ENCODE data around the gene SPP2.

The SPP2 gene

DNA sequence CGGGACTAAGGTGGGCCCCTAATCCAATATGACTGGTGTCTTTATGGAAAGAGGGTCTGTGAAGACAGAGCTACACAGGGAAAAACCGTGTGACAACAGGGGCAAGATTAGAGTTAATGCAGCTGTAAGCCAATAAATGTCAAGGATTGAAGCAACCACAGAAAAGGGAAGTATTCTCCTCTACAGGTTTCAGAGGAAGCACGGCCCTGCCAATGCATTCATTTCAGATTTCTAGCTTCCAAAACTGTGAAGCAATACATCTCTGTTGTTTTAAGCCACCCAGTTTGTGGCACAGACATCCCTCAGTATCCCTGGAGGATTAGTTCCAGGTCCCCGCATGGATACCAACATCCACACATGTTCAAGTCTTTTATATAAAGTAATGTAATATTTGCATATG lies 48.8 kb downstream of the SPP2 start:
- Histone ChIP-seq H3K9ac (ENCODE audit: low read length) (no peak overlapping the region), H3K36me3 (ENCODE audit: control insufficient read depth, low read depth, low read length) (no peaks in the 10 kb centered on the region), H3K27ac (ENCODE audit: low read length) (no peak overlapping the region), H3K4me1 (ENCODE audit: control insufficient read depth, low read depth, low read length) (no peaks in the 10 kb centered on the region), H3K4me3 (ENCODE audit: low read length) (no peak overlapping the region), H3K9me3 (ENCODE audit: control insufficient read depth, low read depth, low read length) (no peaks in the 10 kb centered on the region), H3K27me3 (ENCODE audit: control insufficient read depth, insufficient read depth, low read length) (no peaks in the 10 kb centered on the region)

- H3K9ac ChIP-seq (ENCODE audit: low read length): no peak overlapping the region
- no peak overlapping the region for H3K4me3 ChIP-seq (ENCODE audit: low read length)
- H3K27ac ChIP-seq (ENCODE audit: low read length): no peak overlapping the region
- H3K9me3 ChIP-seq (ENCODE audit: control insufficient read depth, low read depth, low read length): no peaks in the 10 kb centered on the region
- no peaks in the 10 kb centered on the region for H3K27me3 ChIP-seq (ENCODE audit: control insufficient read depth, insufficient read depth, low read length)
- H3K4me1 ChIP-seq (ENCODE audit: control insufficient read depth, low read depth, low read length): no peaks in the 10 kb centered on the region
- no peaks in the 10 kb centered on the region for H3K36me3 ChIP-seq (ENCODE audit: control insufficient read depth, low read depth, low read length)
Measured at GRCh38 chr2:234100686-234101085, 50.2 kb downstream of the SPP2 start.

GRCh38 chr2:234102112-234102511 lies 51.6 kb downstream of the SPP2 start:
- no peaks in the 10 kb centered on the region for H3K4me1 ChIP-seq (ENCODE audit: control insufficient read depth, low read depth, low read length)
- H3K9ac ChIP-seq (ENCODE audit: low read length): no peak overlapping the region
- no peaks in the 10 kb centered on the region for H3K36me3 ChIP-seq (ENCODE audit: control insufficient read depth, low read depth, low read length)
- no peaks in the 10 kb centered on the region for H3K27me3 ChIP-seq (ENCODE audit: control insufficient read depth, insufficient read depth, low read length)
- H3K9me3 ChIP-seq (ENCODE audit: control insufficient read depth, low read depth, low read length): no peaks in the 10 kb centered on the region
- no peak overlapping the region for H3K27ac ChIP-seq (ENCODE audit: low read length)
- H3K4me3 ChIP-seq (ENCODE audit: low read length): no peak overlapping the region

DNA sequence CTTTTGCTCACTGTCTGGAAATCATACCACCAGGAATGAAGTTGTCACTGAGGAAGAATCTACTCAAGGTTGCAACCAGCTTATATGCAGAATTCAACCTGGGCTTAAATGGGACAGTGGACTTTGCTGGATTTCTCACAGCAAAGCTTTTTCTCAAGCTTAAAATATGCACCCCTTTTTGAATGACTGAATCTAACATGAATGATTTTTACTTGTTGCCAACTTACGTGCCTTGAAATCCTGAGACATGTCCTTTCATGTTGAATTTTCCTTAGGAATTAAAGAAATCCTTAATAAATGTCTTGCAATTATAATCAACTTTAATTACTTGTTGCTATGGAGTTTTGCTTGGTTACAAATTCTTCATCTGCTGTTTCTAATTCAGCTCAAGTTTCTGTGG lies 57.4 kb downstream of the SPP2 start:
- no peak overlapping the region for H3K9ac ChIP-seq (ENCODE audit: low read length)
- no peaks in the 10 kb centered on the region for H3K4me1 ChIP-seq (ENCODE audit: control insufficient read depth, low read depth, low read length)
- no peaks in the 10 kb centered on the region for H3K36me3 ChIP-seq (ENCODE audit: control insufficient read depth, low read depth, low read length)
- H3K27ac ChIP-seq (ENCODE audit: low read length): no peak overlapping the region
- no peaks in the 10 kb centered on the region for H3K27me3 ChIP-seq (ENCODE audit: control insufficient read depth, insufficient read depth, low read length)
- no peak overlapping the region for H3K4me3 ChIP-seq (ENCODE audit: low read length)
- H3K9me3 ChIP-seq (ENCODE audit: control insufficient read depth, low read depth, low read length): no peaks in the 10 kb centered on the region

DNA sequence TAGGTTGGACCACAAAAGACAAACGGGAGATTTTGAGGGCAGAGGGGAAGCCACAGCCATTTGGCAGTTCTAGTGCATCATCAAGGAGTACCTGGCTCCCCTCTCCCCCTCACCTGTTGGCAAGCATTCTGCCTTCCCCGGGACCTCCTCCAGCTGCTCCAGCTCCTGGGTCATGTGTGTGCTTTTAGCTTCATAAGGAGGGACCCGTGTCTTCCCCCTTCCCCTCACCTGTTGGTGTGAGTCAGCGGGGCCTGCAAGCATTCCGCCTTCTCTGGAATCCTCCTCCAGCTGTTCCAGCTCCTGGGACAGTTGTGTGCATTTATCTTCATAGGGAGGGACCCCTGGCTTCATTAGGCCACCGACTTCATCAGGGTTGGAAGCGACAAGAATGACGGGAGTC lies 58.8 kb downstream of the SPP2 start:
- H3K4me1 ChIP-seq (ENCODE audit: control insufficient read depth, low read depth, low read length): no peaks in the 10 kb centered on the region
- H3K4me3 ChIP-seq (ENCODE audit: low read length): no peak overlapping the region
- H3K36me3 ChIP-seq (ENCODE audit: control insufficient read depth, low read depth, low read length): no peaks in the 10 kb centered on the region
- H3K27ac ChIP-seq (ENCODE audit: low read length): no peak overlapping the region
- no peaks in the 10 kb centered on the region for H3K27me3 ChIP-seq (ENCODE audit: control insufficient read depth, insufficient read depth, low read length)
- H3K9me3 ChIP-seq (ENCODE audit: control insufficient read depth, low read depth, low read length): no peaks in the 10 kb centered on the region
- H3K9ac ChIP-seq (ENCODE audit: low read length): no peak overlapping the region

DNA sequence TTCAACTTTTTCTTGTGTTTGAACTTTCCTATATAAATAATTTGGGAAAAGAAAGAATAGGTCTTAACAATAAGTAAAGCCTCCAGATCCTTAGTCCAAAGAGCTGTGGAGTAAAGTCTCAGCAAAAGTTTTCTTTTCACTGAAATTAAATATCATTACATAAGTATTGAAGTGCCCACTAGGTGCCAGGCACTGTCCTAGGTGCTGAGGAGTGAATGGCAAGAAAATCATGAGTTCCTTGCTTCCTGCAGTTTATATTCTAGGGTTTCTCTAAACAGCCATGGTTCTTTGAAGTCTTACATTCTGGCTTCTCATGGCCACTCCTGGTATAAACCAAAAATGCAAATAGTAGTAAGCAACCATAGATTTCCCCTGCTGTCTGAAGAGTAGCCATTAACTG lies 59.7 kb downstream of the SPP2 start:
- Histone ChIP-seq H3K4me1 (ENCODE audit: control insufficient read depth, low read depth, low read length) (no peaks in the 10 kb centered on the region), H3K9ac (ENCODE audit: low read length) (no peak overlapping the region), H3K27me3 (ENCODE audit: control insufficient read depth, insufficient read depth, low read length) (no peaks in the 10 kb centered on the region), H3K27ac (ENCODE audit: low read length) (no peak overlapping the region), H3K9me3 (ENCODE audit: control insufficient read depth, low read depth, low read length) (no peaks in the 10 kb centered on the region), H3K4me3 (ENCODE audit: low read length) (no peak overlapping the region), H3K36me3 (ENCODE audit: control insufficient read depth, low read depth, low read length) (no peaks in the 10 kb centered on the region)

DNA sequence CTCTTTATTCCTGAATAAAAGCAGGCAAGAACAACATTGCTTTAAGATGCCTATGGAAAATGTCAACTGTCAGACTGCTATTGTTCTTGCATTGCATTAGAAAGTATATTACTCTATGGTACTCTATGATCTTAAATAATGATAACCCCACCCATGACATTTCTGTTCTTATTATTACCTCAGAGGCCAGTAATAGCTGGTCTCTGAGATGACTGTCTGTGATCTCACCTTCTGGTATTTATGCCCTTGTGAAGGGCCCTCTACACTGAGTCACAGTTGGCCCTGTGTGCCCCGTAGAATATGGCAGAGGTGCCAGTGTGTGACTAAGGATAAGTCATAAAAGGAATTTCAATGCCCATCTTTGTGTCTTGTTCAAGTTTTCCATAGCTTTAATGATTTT lies 61.0 kb downstream of the SPP2 start:
- Histone ChIP-seq H3K4me1 (ENCODE audit: control insufficient read depth, low read depth, low read length) (no peaks in the 10 kb centered on the region), H3K9me3 (ENCODE audit: control insufficient read depth, low read depth, low read length) (no peaks in the 10 kb centered on the region), H3K4me3 (ENCODE audit: low read length) (no peak overlapping the region), H3K36me3 (ENCODE audit: control insufficient read depth, low read depth, low read length) (no peaks in the 10 kb centered on the region), H3K9ac (ENCODE audit: low read length) (no peak overlapping the region), H3K27me3 (ENCODE audit: control insufficient read depth, insufficient read depth, low read length) (no peaks in the 10 kb centered on the region), H3K27ac (ENCODE audit: low read length) (no peak overlapping the region)

- H3K27ac ChIP-seq (ENCODE audit: low read length): no peak overlapping the region
Measured at GRCh38 chr2:234116010-234116409, 65.5 kb downstream of the SPP2 start.

GRCh38 chr2:234121999-234122398 lies 71.5 kb downstream of the SPP2 start:
- Histone ChIP-seq H3K4me1 (ENCODE audit: control insufficient read depth, low read depth, low read length) (peaks cover 6% of the 10 kb centered on the region), H3K27ac (ENCODE audit: low read length) (no peak overlapping the region), H3K9ac (ENCODE audit: low read length) (no peak overlapping the region), H3K27me3 (ENCODE audit: control insufficient read depth, insufficient read depth, low read length) (no peaks in the 10 kb centered on the region), H3K36me3 (ENCODE audit: control insufficient read depth, low read depth, low read length) (no peaks in the 10 kb centered on the region), H3K9me3 (ENCODE audit: control insufficient read depth, low read depth, low read length) (no peaks in the 10 kb centered on the region), H3K4me3 (ENCODE audit: low read length) (no peak overlapping the region)

More at GRCh38 chr2:234116010-234116409, 65.5 kb downstream of the SPP2 start:
- H3K9me3 ChIP-seq (ENCODE audit: control insufficient read depth, low read depth, low read length): no peaks in the 10 kb centered on the region
- no peaks in the 10 kb centered on the region for H3K36me3 ChIP-seq (ENCODE audit: control insufficient read depth, low read depth, low read length)
- H3K4me3 ChIP-seq (ENCODE audit: low read length): no peak overlapping the region
- H3K4me1 ChIP-seq (ENCODE audit: control insufficient read depth, low read depth, low read length): no peaks in the 10 kb centered on the region
- H3K9ac ChIP-seq (ENCODE audit: low read length): no peak overlapping the region
- H3K27me3 ChIP-seq (ENCODE audit: control insufficient read depth, insufficient read depth, low read length): no peaks in the 10 kb centered on the region

DNA sequence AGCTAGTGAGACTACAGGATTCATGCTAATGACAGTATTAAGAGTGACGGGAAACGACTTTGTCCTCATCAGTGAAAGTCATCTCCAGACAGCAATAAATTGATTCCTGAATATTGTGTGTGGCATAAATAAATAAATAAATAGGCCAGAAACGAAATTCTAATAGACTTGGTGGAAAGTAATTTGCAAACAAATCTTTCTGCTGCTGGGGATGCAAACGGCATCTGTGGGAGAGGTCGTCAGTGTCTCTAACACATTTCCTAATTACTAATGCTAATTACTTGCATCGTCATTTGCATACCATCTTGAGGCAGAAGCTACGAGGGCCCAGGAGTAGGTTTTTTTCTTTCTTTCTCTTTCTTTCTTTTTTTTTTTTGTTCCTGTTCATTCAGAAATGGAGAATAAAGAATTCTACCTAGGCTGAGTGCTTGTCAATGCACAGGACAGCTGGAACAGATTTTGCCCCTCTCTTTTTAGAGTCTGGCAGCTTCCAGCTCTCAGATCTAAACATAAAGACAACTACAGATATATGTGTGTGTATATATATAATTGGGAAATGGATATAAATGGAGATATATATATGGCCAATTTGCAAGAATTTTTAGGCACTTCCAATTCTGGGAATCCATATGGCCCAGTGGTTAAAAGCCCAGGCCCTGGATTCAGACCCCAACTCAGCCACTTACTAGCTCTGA lies 75.1 kb downstream of the SPP2 start:
- Histone ChIP-seq H3K4me3 (ENCODE audit: low read length) (no peak overlapping the region), H3K9me3 (ENCODE audit: control insufficient read depth, low read depth, low read length) (no peaks in the 10 kb centered on the region), H3K36me3 (ENCODE audit: control insufficient read depth, low read depth, low read length) (no peaks in the 10 kb centered on the region), H3K27ac (ENCODE audit: low read length) (no peak overlapping the region), H3K9ac (ENCODE audit: low read length) (no peak overlapping the region), H3K27me3 (ENCODE audit: control insufficient read depth, insufficient read depth, low read length) (no peaks in the 10 kb centered on the region), H3K4me1 (ENCODE audit: control insufficient read depth, low read depth, low read length) (peaks cover 6% of the 10 kb centered on the region)

- Histone ChIP-seq H3K9ac (ENCODE audit: low read length) (no peak overlapping the region), H3K36me3 (ENCODE audit: control insufficient read depth, low read depth, low read length) (no peaks in the 10 kb centered on the region), H3K4me1 (ENCODE audit: control insufficient read depth, low read depth, low read length) (peaks cover 6% of the 10 kb centered on the region), H3K4me3 (ENCODE audit: low read length) (no peak overlapping the region), H3K27me3 (ENCODE audit: control insufficient read depth, insufficient read depth, low read length) (no peaks in the 10 kb centered on the region), H3K9me3 (ENCODE audit: control insufficient read depth, low read depth, low read length) (no peaks in the 10 kb centered on the region), H3K27ac (ENCODE audit: low read length) (no peak overlapping the region)
Measured at GRCh38 chr2:234126146-234126470, 75.6 kb downstream of the SPP2 start.

Measured in iPS-18a (cell line).